ENCODE data around the gene IKZF3. TPM values are rescaled to one million over a fixed set of nuclear protein-coding genes. Genes with fewer than 3 reads are reported as not detected.
"Not testable (repeated sequence)": the region's sequence is repeated elsewhere in the genome, so short reads cannot be mapped to it uniquely, and the experiment has no call there.

The IKZF3 gene
- polyA plus RNA-seq (2013, experiment 1 of 4), result not detected
- 0.02 TPM for polyA plus RNA-seq (2013, experiment 2 of 4)
- polyA plus RNA-seq (2013, experiment 3 of 4), result not detected
- polyA plus RNA-seq (2013, experiment 4 of 4), result not detected

- Histone ChIP-seq H3K27ac (ENCODE audit: insufficient read depth, low read depth, low read length, poor library complexity, severe bottlenecking) (no peak within 1 kb of the TSS), H3K4me1 (ENCODE audit: control insufficient read depth, insufficient read depth, low read length) (no peaks in the 10 kb centered on the region), H3K36me3 (ENCODE audit: control insufficient read depth, insufficient read depth, low read length) (no peaks in the 10 kb centered on the region), H3K9me3 (ENCODE audit: control insufficient read depth, low read length) (no peaks in the 10 kb centered on the region), H3K4me3 (ENCODE audit: insufficient read depth, low read depth, low read length) (no peak within 1 kb of the TSS), H3K27me3 (ENCODE audit: control insufficient read depth, insufficient read depth, low read length, poor library complexity, severe bottlenecking) (peaks cover 67% of the 10 kb centered on the region)
- WGBS, 2 experiments, result 9 to 11% methylated on average over 50 of the region's 50 CpGs
These were observed at the start of gene IKZF3 for GRCh38 chr17:39863918-39864746. Gene IKZF3 (minus strand): TSS chr17:39864312. CDS start chr17:39864126, 186 bp downstream.

- Histone ChIP-seq H3K27ac (ENCODE audit: insufficient read depth, low read depth, low read length, poor library complexity, severe bottlenecking) (no peak overlapping the region), H3K4me1 (ENCODE audit: control insufficient read depth, insufficient read depth, low read length) (no peaks in the 10 kb centered on the region), H3K36me3 (ENCODE audit: control insufficient read depth, insufficient read depth, low read length) (no peaks in the 10 kb centered on the region), H3K27me3 (ENCODE audit: control insufficient read depth, insufficient read depth, low read length, poor library complexity, severe bottlenecking) (no peaks in the 10 kb centered on the region), H3K4me3 (ENCODE audit: insufficient read depth, low read depth, low read length) (no peak overlapping the region), H3K9me3 (ENCODE audit: control insufficient read depth, low read length) (no peaks in the 10 kb centered on the region)
- WGBS, 2 experiments, result 94% methylated on average over 6 of the region's 6 CpGs
These were observed 44.8 kb upstream of the IKZF3 start for GRCh38 chr17:39908789-39909352.

GRCh38 chr17:39904990-39905288 is 40.8 kb upstream of the IKZF3 start:
- Histone ChIP-seq H3K4me1 (ENCODE audit: control insufficient read depth, insufficient read depth, low read length) (no peaks in the 10 kb centered on the region), H3K27me3 (ENCODE audit: control insufficient read depth, insufficient read depth, low read length, poor library complexity, severe bottlenecking) (no peaks in the 10 kb centered on the region), H3K27ac (ENCODE audit: insufficient read depth, low read depth, low read length, poor library complexity, severe bottlenecking) (no peak overlapping the region), H3K36me3 (ENCODE audit: control insufficient read depth, insufficient read depth, low read length) (no peaks in the 10 kb centered on the region), H3K4me3 (ENCODE audit: insufficient read depth, low read depth, low read length) (no peak overlapping the region), H3K9me3 (ENCODE audit: control insufficient read depth, low read length) (no peaks in the 10 kb centered on the region)
- 91 to 94% methylated on average over 3 of the region's 3 CpGs for WGBS, 2 experiments

GRCh38 chr17:39903158-39903884 is 39.2 kb upstream of the IKZF3 start:
- Histone ChIP-seq H3K4me1 (ENCODE audit: control insufficient read depth, insufficient read depth, low read length) (no peaks in the 10 kb centered on the region), H3K9me3 (ENCODE audit: control insufficient read depth, low read length) (no peaks in the 10 kb centered on the region), H3K27ac (ENCODE audit: insufficient read depth, low read depth, low read length, poor library complexity, severe bottlenecking) (no peak overlapping the region), H3K4me3 (ENCODE audit: insufficient read depth, low read depth, low read length) (no peak overlapping the region), H3K36me3 (ENCODE audit: control insufficient read depth, insufficient read depth, low read length) (no peaks in the 10 kb centered on the region), H3K27me3 (ENCODE audit: control insufficient read depth, insufficient read depth, low read length, poor library complexity, severe bottlenecking) (no peaks in the 10 kb centered on the region)
- 91 to 93% methylated on average over 3 to 4 of the region's 4 CpGs for WGBS, 2 experiments

- WGBS, 2 experiments, result 87 to 97% methylated on average over 2 of the region's 2 CpGs
- not testable (repeated sequence) for H3K27ac ChIP-seq (ENCODE audit: insufficient read depth, low read depth, low read length, poor library complexity, severe bottlenecking)
These were observed 37.9 kb upstream of the IKZF3 start for GRCh38 chr17:39902027-39902426.

GRCh38 chr17:39899215-39899614 is 35.1 kb upstream of the IKZF3 start:
- H3K27me3 ChIP-seq (ENCODE audit: control insufficient read depth, insufficient read depth, low read length, poor library complexity, severe bottlenecking), result no peaks in the 10 kb centered on the region

More at GRCh38 chr17:39902027-39902426, 37.9 kb upstream of the IKZF3 start:
- not testable (repeated sequence) for H3K4me1 ChIP-seq (ENCODE audit: control insufficient read depth, insufficient read depth, low read length); H3K9me3 ChIP-seq (ENCODE audit: control insufficient read depth, low read length); H3K27me3 ChIP-seq (ENCODE audit: control insufficient read depth, insufficient read depth, low read length, poor library complexity, severe bottlenecking); H3K36me3 ChIP-seq (ENCODE audit: control insufficient read depth, insufficient read depth, low read length); H3K4me3 ChIP-seq (ENCODE audit: insufficient read depth, low read depth, low read length)

GRCh38 chr17:39898088-39898487 is 34.0 kb upstream of the IKZF3 start:
- 91 to 97% methylated on average over 4 of the region's 4 CpGs for WGBS, 2 experiments
- H3K27me3 ChIP-seq (ENCODE audit: control insufficient read depth, insufficient read depth, low read length, poor library complexity, severe bottlenecking), result no peaks in the 10 kb centered on the region
- no peak overlapping the region for H3K27ac ChIP-seq (ENCODE audit: insufficient read depth, low read depth, low read length, poor library complexity, severe bottlenecking)
- no peaks in the 10 kb centered on the region for H3K9me3 ChIP-seq (ENCODE audit: control insufficient read depth, low read length)
- H3K36me3 ChIP-seq (ENCODE audit: control insufficient read depth, insufficient read depth, low read length), result no peaks in the 10 kb centered on the region
- no peak overlapping the region for H3K4me3 ChIP-seq (ENCODE audit: insufficient read depth, low read depth, low read length)
- no peaks in the 10 kb centered on the region for H3K4me1 ChIP-seq (ENCODE audit: control insufficient read depth, insufficient read depth, low read length)

More at GRCh38 chr17:39899215-39899614, 35.1 kb upstream of the IKZF3 start:
- Histone ChIP-seq H3K4me3 (ENCODE audit: insufficient read depth, low read depth, low read length) (no peak overlapping the region), H3K4me1 (ENCODE audit: control insufficient read depth, insufficient read depth, low read length) (no peaks in the 10 kb centered on the region), H3K36me3 (ENCODE audit: control insufficient read depth, insufficient read depth, low read length) (no peaks in the 10 kb centered on the region), H3K9me3 (ENCODE audit: control insufficient read depth, low read length) (no peaks in the 10 kb centered on the region), H3K27ac (ENCODE audit: insufficient read depth, low read depth, low read length, poor library complexity, severe bottlenecking) (no peak overlapping the region)

- WGBS, 2 experiments, result 83 to 92% methylated on average over 2 to 3 of the region's 3 CpGs
These were observed 30.7 kb upstream of the IKZF3 start for GRCh38 chr17:39894681-39895376.

GRCh38 chr17:39889200-39889599 is 25.1 kb upstream of the IKZF3 start:
- no peak overlapping the region for H3K4me3 ChIP-seq (ENCODE audit: insufficient read depth, low read depth, low read length)
- H3K27me3 ChIP-seq (ENCODE audit: control insufficient read depth, insufficient read depth, low read length, poor library complexity, severe bottlenecking), result no peaks in the 10 kb centered on the region
- 64 to 80% methylated on average over 1 to 2 of the region's 2 CpGs for whole genome bisulfite sequencing, 2 experiments
- no peaks in the 10 kb centered on the region for H3K4me1 ChIP-seq (ENCODE audit: control insufficient read depth, insufficient read depth, low read length)
- no peaks in the 10 kb centered on the region for H3K36me3 ChIP-seq (ENCODE audit: control insufficient read depth, insufficient read depth, low read length)
- H3K27ac ChIP-seq (ENCODE audit: insufficient read depth, low read depth, low read length, poor library complexity, severe bottlenecking), result no peak overlapping the region
- no peaks in the 10 kb centered on the region for H3K9me3 ChIP-seq (ENCODE audit: control insufficient read depth, low read length)

More at GRCh38 chr17:39894681-39895376, 30.7 kb upstream of the IKZF3 start:
- no peaks in the 10 kb centered on the region for H3K9me3 ChIP-seq (ENCODE audit: control insufficient read depth, low read length)
- H3K36me3 ChIP-seq (ENCODE audit: control insufficient read depth, insufficient read depth, low read length), result no peaks in the 10 kb centered on the region
- no peaks in the 10 kb centered on the region for H3K4me1 ChIP-seq (ENCODE audit: control insufficient read depth, insufficient read depth, low read length)
- H3K27me3 ChIP-seq (ENCODE audit: control insufficient read depth, insufficient read depth, low read length, poor library complexity, severe bottlenecking), result no peaks in the 10 kb centered on the region
- H3K27ac ChIP-seq (ENCODE audit: insufficient read depth, low read depth, low read length, poor library complexity, severe bottlenecking), result no peak overlapping the region
- no peak overlapping the region for H3K4me3 ChIP-seq (ENCODE audit: insufficient read depth, low read depth, low read length)

- H3K27me3 ChIP-seq (ENCODE audit: control insufficient read depth, insufficient read depth, low read length, poor library complexity, severe bottlenecking), result no peaks in the 10 kb centered on the region
- no peaks in the 10 kb centered on the region for H3K36me3 ChIP-seq (ENCODE audit: control insufficient read depth, insufficient read depth, low read length)
- no peak overlapping the region for H3K4me3 ChIP-seq (ENCODE audit: insufficient read depth, low read depth, low read length)
- no peaks in the 10 kb centered on the region for H3K4me1 ChIP-seq (ENCODE audit: control insufficient read depth, insufficient read depth, low read length)
- H3K27ac ChIP-seq (ENCODE audit: insufficient read depth, low read depth, low read length, poor library complexity, severe bottlenecking), result no peak overlapping the region
- H3K9me3 ChIP-seq (ENCODE audit: control insufficient read depth, low read length), result no peaks in the 10 kb centered on the region
These were observed 23.0 kb upstream of the IKZF3 start for GRCh38 chr17:39887078-39887477.
